Activated naive CD8-positive, alpha-beta T cell treated with anti-CD3 and anti-CD28 coated beads, Interleukin-2, amount 50 U/mL, for 24 hours (primary cell): ENCODE results near the gene RALB.

Source experiments
- ATAC-seq: fragments of 150-1000 bp; cut with Tn5 transposase; one replicate; pipeline ENCODE4 v1.10.0; 2021
- DNase-seq: peaks from one replicate; pipeline ENCODE4 v3.0.0; 2021
- H3K27ac Mint-ChIP-seq: one replicate; pipeline ENCODE4 v1.8.0; 2021; ENCODE audit warnings: mild to moderate bottlenecking, mixed read lengths
- H3K27me3 Mint-ChIP-seq: one replicate; pipeline ENCODE4 v1.8.0; 2021; ENCODE audit warnings: mixed read lengths
- H3K36me3 Mint-ChIP-seq: one replicate; pipeline ENCODE4 v1.8.0; 2021; ENCODE audit warnings: low read depth, mixed read lengths
- H3K4me1 Mint-ChIP-seq: one replicate; pipeline ENCODE4 v1.8.0; 2021; ENCODE audit warnings: mixed read lengths
- H3K4me3 Mint-ChIP-seq: one replicate; pipeline ENCODE4 v1.8.0; 2021; ENCODE audit warnings: mild to moderate bottlenecking, moderate library complexity, mixed read lengths
- H3K9me3 Mint-ChIP-seq: one replicate; pipeline ENCODE4 v1.8.0; 2021; ENCODE audit warnings: mixed read lengths

The RALB gene

GRCh38 chr2:120322329-120322728 is 69.7 kb downstream of the RALB start:
- Mint-ChIP-seq H3K4me1 (peaks cover 3% of the 10 kb centered on the region), H3K27me3 (no peaks in the 10 kb centered on the region), H3K36me3 (no peaks in the 10 kb centered on the region), H3K4me3 (no peak overlapping the region), H3K9me3 (no peaks in the 10 kb centered on the region), H3K27ac (no peak overlapping the region)
- no peak for DNase-seq
- no peak for ATAC-seq

GRCh38 chr2:120323214-120323613 is 70.6 kb downstream of the RALB start:
- DNase-seq (no peak), ATAC-seq (no peak)
- peaks cover 1% of the 10 kb centered on the region for H3K27me3 Mint-ChIP-seq
- no peak overlapping the region for H3K27ac Mint-ChIP-seq
- H3K4me1 Mint-ChIP-seq, result peaks cover under 1% of the 10 kb centered on the region
- no peak overlapping the region for H3K4me3 Mint-ChIP-seq
- no peaks in the 10 kb centered on the region for H3K36me3 Mint-ChIP-seq
- no peaks in the 10 kb centered on the region for H3K9me3 Mint-ChIP-seq

DNA sequence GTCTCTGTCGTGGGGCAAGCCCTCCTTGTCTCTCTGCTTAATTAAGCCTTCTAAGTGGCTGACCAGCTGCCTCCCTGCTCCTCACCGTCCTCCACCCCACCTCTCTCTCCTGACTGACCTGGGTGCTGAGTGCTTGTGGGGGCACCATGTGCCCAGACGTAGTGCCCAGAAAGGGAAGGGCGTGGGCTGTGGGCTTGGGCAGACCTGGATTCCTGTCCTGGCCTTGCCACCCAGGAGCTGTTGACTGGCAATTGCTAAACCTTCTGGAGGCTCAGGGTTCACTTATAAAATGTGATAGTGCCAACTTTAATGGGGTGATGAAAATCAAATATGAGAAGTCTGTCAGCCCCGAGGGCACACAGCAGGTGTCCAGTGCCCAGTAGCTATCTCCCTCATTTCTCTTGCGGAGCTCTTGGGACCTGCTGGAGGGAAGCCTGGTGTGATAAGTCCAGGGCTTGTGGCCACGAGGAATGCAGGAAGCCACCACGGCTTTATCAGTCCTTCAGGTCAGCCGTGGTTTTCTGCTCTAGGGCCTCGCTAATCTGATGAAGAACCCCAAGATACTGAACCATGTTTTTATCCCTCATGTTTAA is 71.3 kb downstream of the RALB start:
- H3K27me3 Mint-ChIP-seq, result peaks cover 1% of the 10 kb centered on the region
- no peaks in the 10 kb centered on the region for H3K36me3 Mint-ChIP-seq
- H3K4me1 Mint-ChIP-seq, result no peaks in the 10 kb centered on the region
- ATAC-seq (no peak), DNase-seq (no peak)
- H3K9me3 Mint-ChIP-seq, result no peaks in the 10 kb centered on the region
- H3K27ac Mint-ChIP-seq, result no peak overlapping the region
- no peak overlapping the region for H3K4me3 Mint-ChIP-seq

- no peaks in the 10 kb centered on the region for H3K9me3 Mint-ChIP-seq
- peaks cover 1% of the 10 kb centered on the region for H3K27me3 Mint-ChIP-seq
- no peak overlapping the region for H3K27ac Mint-ChIP-seq
- no peaks in the 10 kb centered on the region for H3K4me1 Mint-ChIP-seq
- DNase-seq (no peak), ATAC-seq (no peak)
- H3K4me3 Mint-ChIP-seq, result no peak overlapping the region
- H3K36me3 Mint-ChIP-seq, result no peaks in the 10 kb centered on the region
These were observed 72.3 kb downstream of the RALB start for GRCh38 chr2:120324933-120325332.

- Mint-ChIP-seq H3K4me1 (no peaks in the 10 kb centered on the region), H3K36me3 (no peaks in the 10 kb centered on the region), H3K27ac (no peak overlapping the region), H3K27me3 (peaks cover 3% of the 10 kb centered on the region), H3K4me3 (no peak overlapping the region), H3K9me3 (no peaks in the 10 kb centered on the region)
- ATAC-seq, result no peak
- DNase-seq, result no peak
These were observed 73.4 kb downstream of the RALB start for GRCh38 chr2:120326066-120326465.

DNA sequence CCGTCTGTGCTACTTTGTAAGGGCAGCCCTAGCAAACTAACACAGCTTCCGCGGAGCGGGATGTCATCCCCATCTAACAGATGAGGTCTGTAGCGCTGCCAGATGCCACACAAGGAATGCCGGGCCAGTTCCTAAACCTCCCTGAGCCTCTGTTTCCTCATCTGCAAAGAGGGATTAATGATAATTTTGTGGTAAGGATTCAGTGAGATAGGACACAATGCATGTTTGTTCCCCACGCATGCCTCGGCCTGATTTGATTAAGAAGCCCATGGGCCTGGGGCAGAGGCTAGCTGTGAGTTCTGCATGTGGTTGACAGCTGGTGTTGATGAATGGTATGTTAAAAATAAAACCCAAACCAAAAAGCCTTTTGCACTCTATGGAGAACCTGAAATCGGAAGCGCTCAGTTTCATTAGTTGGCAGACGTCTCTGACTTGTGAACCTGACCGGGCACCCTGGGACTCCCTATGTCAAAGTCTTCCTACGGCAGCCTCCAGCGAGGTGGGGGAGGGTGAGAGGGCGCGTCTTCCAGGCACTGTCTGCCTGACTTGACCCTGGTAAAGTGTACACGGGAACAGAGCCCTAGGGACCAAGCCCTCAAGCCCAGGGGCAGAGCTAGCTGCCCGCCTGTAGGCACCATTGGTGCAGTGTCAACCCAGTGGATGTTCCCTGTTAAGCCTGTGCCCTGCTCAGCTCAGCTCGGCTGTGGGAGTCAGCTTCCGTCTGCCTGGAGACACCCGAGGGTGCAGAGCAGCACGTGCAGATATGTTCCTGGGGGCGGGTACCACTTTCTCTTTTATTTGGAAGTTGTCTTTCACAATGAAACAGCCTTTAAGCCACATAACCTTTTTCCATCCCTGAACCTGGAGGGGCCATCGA is 78.5 kb downstream of the RALB start:
- Mint-ChIP-seq H3K36me3 (no peaks in the 10 kb centered on the region), H3K9me3 (no peaks in the 10 kb centered on the region), H3K27me3 (peaks cover 11% of the 10 kb centered on the region), H3K27ac (no peak overlapping the region), H3K4me3 (no peak overlapping the region), H3K4me1 (no peaks in the 10 kb centered on the region)
- ATAC-seq (no peak), DNase-seq (no peak)

DNA sequence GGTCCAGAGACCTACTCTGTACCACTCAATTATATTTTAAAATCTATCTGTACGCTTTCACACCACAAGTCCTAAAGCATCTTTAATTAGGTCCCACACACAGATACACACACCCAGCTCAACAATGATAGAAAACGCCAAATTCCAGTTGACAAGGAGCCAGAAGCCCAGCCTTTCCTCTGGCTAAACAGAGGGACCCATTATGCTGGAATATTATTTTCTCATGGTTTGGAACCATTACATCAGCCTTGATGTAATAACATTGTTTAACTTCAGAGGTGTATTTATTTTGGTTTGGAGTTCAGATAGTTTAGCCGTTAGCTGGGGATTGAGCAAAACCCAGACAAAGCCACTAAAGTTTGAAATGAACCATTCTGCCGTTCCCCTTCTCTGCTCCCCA is 79.3 kb downstream of the RALB start:
- DNase-seq (no peak), ATAC-seq (no peak)
- Mint-ChIP-seq H3K27me3 (peaks cover 14% of the 10 kb centered on the region), H3K36me3 (no peaks in the 10 kb centered on the region), H3K4me1 (no peaks in the 10 kb centered on the region), H3K4me3 (no peak overlapping the region), H3K27ac (no peak overlapping the region), H3K9me3 (no peaks in the 10 kb centered on the region)

GRCh38 chr2:120332384-120332783 is 79.7 kb downstream of the RALB start:
- Mint-ChIP-seq H3K27me3 (peaks cover 17% of the 10 kb centered on the region), H3K27ac (no peak overlapping the region)
- no peak for ATAC-seq

DNA sequence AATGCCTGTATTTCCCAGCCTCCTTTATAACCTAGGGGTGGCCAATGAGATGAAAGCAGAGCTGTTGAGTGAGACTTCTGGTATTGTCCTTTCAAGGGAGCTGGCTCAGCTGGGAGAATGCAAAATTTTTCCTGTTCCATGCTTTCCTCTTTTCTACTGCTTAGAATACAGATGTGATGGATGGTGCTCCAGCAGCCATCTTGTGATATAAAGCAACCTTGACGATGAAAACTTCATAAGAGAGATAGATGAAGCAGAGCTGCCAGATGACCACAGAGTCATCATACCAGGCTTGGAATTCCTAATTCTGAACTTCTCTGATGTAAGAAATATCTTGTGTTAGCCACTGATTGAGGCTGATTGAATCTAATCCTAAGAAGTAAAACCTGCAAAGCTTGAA is 81.4 kb downstream of the RALB start:
- H3K36me3 Mint-ChIP-seq, result no peaks in the 10 kb centered on the region
- H3K27ac Mint-ChIP-seq, result no peak overlapping the region
- no peaks in the 10 kb centered on the region for H3K9me3 Mint-ChIP-seq
- ATAC-seq, result no peak
- no peak for DNase-seq
- H3K27me3 Mint-ChIP-seq, result peaks cover 23% of the 10 kb centered on the region
- H3K4me1 Mint-ChIP-seq, result no peaks in the 10 kb centered on the region
- H3K4me3 Mint-ChIP-seq, result no peak overlapping the region

More at GRCh38 chr2:120332384-120332783, 79.7 kb downstream of the RALB start:
- no peaks in the 10 kb centered on the region for H3K9me3 Mint-ChIP-seq
- no peak for DNase-seq
- no peak overlapping the region for H3K4me3 Mint-ChIP-seq
- H3K36me3 Mint-ChIP-seq, result no peaks in the 10 kb centered on the region
- no peaks in the 10 kb centered on the region for H3K4me1 Mint-ChIP-seq

DNA sequence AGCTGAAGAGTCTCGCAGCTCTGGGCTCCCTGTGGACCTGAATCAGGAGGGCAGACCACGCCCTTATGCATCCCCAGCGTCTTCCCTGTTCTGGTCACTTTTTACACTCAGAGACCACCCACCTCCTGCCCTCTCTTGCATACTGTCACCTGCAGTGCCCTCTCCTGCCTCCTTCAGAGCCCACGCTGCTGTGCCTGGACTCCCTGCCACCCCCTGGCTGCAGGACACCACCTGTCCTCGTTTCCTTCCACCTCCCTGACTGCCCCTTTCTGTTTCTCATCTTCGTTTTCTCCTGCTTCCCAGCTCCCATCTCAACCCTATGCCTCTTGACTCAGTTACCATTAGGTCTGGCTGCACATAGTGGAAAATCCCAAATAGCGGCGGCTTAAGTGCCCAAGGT is 84.1 kb downstream of the RALB start:
- no peak overlapping the region for H3K4me3 Mint-ChIP-seq
- H3K9me3 Mint-ChIP-seq, result no peaks in the 10 kb centered on the region
- ATAC-seq (no peak), DNase-seq (no peak)
- no peaks in the 10 kb centered on the region for H3K4me1 Mint-ChIP-seq
- no peak overlapping the region for H3K27ac Mint-ChIP-seq
- peaks cover 31% of the 10 kb centered on the region for H3K27me3 Mint-ChIP-seq
- H3K36me3 Mint-ChIP-seq, result no peaks in the 10 kb centered on the region

DNA sequence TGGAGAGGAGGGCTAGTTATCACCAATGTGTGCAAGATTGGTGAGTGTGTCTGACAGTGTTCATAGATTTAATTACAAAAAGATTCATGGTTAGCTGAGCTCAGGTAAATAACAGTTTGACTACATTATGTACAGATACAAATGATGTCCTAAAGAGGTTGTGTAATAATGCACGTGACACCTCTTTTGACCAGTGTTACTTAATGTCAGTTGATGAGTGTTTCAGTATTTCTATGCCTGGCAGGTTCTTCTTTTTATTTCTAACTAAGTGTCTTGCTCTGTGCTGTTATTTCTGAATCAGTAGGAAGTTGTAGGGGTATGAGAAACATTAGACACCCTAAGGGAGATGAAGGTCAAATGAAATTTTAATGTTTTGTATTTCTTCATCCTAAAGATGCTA is 85.4 kb downstream of the RALB start:
- DNase-seq (no peak), ATAC-seq (no peak)
- H3K4me1 Mint-ChIP-seq, result peaks cover 2% of the 10 kb centered on the region
- no peak overlapping the region for H3K27ac Mint-ChIP-seq
- H3K36me3 Mint-ChIP-seq, result no peaks in the 10 kb centered on the region
- no peaks in the 10 kb centered on the region for H3K9me3 Mint-ChIP-seq
- peaks cover 42% of the 10 kb centered on the region for H3K27me3 Mint-ChIP-seq
- H3K4me3 Mint-ChIP-seq, result no peak overlapping the region

DNA sequence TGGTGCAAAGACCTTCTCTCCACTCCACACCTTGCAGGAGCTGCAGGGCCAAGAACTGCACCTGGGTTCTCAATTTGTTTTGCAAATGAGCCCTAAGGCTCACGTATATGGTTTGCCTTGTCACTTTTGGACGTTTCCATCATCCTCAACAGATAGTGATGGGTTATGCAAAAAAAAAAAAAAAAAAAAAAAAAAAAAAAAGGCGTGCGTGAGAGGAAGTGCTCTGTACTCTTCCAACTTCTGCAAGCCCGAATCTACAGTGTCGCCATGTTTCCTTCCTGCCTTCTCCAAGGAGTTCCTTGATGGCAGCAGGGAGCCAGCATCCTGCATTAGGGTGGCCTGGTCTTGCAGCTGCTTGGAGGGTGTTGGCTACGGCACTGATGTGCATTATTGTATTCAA is 89.3 kb downstream of the RALB start:
- no peak overlapping the region for H3K4me3 Mint-ChIP-seq
- ATAC-seq (no peak), DNase-seq (no peak)
- H3K27me3 Mint-ChIP-seq, result peaks cover 43% of the 10 kb centered on the region
- H3K27ac Mint-ChIP-seq, result no peak overlapping the region
- peaks cover 13% of the 10 kb centered on the region for H3K4me1 Mint-ChIP-seq
- H3K36me3 Mint-ChIP-seq, result no peaks in the 10 kb centered on the region
- H3K9me3 Mint-ChIP-seq, result no peaks in the 10 kb centered on the region

DNA sequence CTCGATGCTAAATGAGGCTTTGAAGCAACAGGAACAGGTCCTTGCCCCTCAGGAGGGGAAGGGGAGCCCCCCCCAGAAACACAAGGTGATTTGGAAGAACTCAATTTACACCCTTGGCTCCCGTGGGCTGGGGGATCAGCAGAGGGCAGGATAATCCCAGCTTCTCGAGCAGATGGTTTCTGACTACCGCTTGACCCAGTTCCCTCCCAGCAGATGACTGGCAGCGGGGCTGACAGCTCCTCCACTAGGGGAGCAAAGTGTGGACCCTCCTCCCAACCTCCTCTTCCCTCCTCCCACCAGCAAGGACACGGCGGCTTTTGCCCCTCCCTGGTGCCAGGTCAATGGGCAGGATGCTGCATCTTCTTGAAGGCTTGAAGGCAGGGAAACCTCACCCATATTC is 89.8 kb downstream of the RALB start:
- Mint-ChIP-seq H3K4me1 (peaks cover 17% of the 10 kb centered on the region), H3K27me3 (peaks cover 45% of the 10 kb centered on the region), H3K27ac (no peak overlapping the region), H3K36me3 (no peaks in the 10 kb centered on the region), H3K4me3 (no peak overlapping the region), H3K9me3 (no peaks in the 10 kb centered on the region)
- DNase-seq (no peak), ATAC-seq (no peak)

GRCh38 chr2:120343100-120343432 is 90.4 kb downstream of the RALB start:
- H3K4me1 Mint-ChIP-seq, result peaks cover 21% of the 10 kb centered on the region
- peaks cover 49% of the 10 kb centered on the region for H3K27me3 Mint-ChIP-seq
- H3K9me3 Mint-ChIP-seq, result no peaks in the 10 kb centered on the region
- H3K4me3 Mint-ChIP-seq, result peak overlapping the region; percentile 17
- no peak for ATAC-seq
- no peak for DNase-seq
- H3K27ac Mint-ChIP-seq, result no peak overlapping the region
- H3K36me3 Mint-ChIP-seq, result no peaks in the 10 kb centered on the region

GRCh38 chr2:120343433-120344105 is 90.9 kb downstream of the RALB start:
- H3K27ac Mint-ChIP-seq, result no peak overlapping the region
- peaks cover 53% of the 10 kb centered on the region for H3K27me3 Mint-ChIP-seq
- H3K9me3 Mint-ChIP-seq, result no peaks in the 10 kb centered on the region
- peak; percentile 74 for DNase-seq
- H3K36me3 Mint-ChIP-seq, result no peaks in the 10 kb centered on the region
- ATAC-seq, result peak; percentile 20
- peak overlapping the region; percentile 40 for H3K4me3 Mint-ChIP-seq
- peaks cover 21% of the 10 kb centered on the region for H3K4me1 Mint-ChIP-seq
